COLO829 (cell line): ENCODE results near the gene CXCR1.
"Not testable (repeated sequence)": the region's sequence is repeated elsewhere in the genome, so short reads cannot be mapped to it uniquely, and the experiment has no call there.

ENCODE experiments used
- DNase-seq: peaks from one replicate; pipeline ENCODE4 v3.0.0; 2012; ENCODE audit warnings: low spot score

Gene CXCR1

GRCh38 chr2:218161644-218162043 is 5.1 kb downstream of the CXCR1 start:
- no peak for DNase-seq

DNA sequence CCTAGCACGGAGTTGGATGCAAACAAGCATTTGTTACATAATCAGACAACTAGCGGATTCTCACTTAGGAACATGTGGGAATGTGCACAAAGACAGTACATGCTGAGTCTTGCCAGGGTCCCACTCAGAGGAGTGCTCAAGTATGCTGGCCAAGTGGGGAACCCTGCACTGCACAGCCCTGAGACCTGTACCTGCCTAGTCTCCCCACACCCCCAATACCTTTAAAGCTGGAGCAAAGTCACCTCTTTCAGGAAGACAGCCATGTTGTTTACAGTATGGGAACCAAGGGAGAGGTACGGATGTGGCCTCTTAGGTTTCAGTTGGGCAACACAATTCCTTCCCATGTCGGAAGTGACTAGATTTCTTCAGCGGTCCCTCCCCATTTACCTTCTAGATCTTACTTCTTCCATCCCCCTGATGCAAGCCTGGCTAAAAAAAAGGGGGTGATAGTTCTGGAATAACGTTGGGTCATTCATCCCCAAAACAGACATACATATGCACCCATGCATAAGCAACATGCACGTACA is 10.7 kb downstream of the CXCR1 start:
- no peak for DNase-seq

- DNase-seq = no peak
Measured at GRCh38 chr2:218152777-218153176, 14.0 kb downstream of the CXCR1 start.

DNA sequence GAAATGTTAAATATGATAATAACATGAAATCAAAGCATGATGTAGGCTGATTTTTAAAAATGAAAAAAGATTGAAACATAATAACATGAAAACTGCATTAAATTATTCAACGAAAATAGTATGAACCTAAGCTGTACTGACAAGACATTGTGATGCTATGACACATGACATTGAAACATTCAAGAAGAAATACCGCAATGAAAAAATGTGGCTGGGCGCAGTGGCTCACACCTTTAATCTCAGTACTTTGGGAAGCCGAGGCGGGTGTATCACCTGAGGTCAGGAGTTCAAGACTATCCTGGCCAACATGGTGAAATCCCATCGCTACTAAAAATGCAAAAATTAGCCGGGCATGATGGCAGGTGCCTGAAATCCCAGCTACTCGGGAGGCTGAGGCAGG is 14.6 kb downstream of the CXCR1 start:
- no peak for DNase-seq

- no peak for DNase-seq
Measured at GRCh38 chr2:218149848-218150440, 16.8 kb downstream of the CXCR1 start.

GRCh38 chr2:218149098-218149497 is 17.7 kb downstream of the CXCR1 start:
- no peak for DNase-seq

DNA sequence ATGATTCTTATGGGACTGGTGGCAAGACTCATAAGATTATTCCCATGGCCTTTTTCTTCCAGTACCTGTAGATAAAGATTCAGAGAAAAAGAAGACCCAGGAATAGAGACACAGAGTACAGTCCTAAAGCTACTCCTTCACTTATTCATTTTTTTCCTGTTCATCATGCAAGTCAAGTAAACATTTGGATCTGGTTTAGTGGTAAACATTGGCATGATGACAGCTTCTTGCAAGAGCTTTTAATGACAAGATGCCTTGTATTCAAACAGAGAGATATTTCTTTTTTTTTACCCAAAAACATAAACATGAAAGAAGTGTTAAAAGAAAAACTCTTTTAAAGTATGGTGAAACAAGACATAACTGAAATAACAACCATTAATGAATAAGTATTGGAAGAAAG is 20.7 kb downstream of the CXCR1 start:
- no peak for DNase-seq

GRCh38 chr2:218145124-218145523 is 21.6 kb downstream of the CXCR1 start:
- no peak for DNase-seq

DNA sequence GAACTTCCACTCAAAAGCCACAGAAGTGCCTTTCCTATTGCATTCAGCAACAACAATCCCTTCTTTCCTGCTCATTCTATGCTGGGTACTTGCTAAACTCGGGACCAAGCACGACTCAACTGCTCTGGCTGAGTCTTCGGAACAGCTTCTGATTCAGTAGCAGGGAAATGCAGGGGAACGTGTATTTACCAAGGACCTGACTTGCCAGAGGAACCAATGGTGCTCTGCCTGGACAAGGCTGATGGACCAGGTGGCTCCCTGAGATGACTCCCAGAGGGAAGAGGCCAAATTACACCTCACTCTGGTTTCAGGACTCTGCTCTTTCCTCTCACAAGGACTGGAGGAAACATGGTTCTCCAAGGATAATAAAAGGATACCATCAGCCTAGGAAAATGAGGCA is 28.7 kb downstream of the CXCR1 start:
- DNase-seq = no peak

DNA sequence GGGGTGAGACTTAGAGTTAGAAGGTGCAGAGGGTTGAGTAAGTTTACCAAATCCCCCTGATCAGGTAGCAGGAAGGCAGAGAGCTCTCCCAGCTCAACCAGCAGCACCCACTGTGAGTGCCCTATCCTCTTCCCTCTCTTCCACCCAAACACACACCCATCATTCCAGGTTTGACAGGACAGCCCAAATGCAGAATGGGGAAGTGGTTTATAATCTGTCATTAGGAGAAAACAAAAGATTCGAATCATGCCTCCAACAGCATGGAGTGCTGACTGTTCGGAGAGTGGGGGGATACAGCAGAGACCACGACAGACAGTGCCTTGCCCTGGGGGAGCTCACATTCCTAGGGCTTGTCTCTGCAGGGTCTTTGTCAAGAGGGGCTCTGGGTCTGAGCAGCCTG is 29.2 kb downstream of the CXCR1 start:
- DNase-seq = no peak

DNA sequence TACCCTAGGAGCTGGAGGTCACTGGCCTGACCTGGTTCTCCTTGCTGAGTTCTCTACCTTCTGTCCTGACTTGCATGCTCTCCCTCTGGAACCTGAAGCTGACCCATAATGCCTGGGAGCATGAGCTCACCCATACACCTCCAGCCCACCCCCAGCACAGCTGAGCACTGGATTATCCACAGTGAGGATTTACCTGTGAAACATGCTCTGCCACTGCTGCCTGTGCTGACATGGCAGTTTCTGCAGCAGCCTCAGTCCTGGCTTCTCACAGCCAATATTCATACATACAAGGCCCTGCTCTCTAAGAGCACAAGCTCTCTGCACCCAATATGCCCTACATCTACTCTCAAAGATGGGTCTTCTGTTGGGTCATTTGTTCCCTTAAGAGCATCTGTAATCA is 35.9 kb downstream of the CXCR1 start:
- DNase-seq = no peak

DNA sequence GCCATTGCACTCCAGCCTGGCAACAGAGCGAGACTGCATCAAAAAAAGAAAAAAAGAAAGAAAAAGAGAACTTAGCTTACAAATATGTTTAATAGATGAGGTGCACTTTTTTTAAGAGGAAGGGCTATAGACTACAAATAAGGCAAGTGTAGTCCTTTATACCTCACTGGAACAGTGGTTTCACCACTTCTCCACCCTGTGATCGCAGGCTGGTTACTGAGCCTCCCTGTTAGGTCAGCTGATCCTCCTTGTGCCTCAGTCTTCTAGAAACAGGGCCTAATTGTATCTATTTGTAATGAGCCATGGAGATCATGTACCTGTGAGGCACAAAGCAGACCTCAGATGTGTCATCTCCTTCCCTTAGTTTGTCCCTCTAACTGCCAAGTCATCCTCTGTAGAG is 36.4 kb downstream of the CXCR1 start:
- DNase-seq = no peak

DNA sequence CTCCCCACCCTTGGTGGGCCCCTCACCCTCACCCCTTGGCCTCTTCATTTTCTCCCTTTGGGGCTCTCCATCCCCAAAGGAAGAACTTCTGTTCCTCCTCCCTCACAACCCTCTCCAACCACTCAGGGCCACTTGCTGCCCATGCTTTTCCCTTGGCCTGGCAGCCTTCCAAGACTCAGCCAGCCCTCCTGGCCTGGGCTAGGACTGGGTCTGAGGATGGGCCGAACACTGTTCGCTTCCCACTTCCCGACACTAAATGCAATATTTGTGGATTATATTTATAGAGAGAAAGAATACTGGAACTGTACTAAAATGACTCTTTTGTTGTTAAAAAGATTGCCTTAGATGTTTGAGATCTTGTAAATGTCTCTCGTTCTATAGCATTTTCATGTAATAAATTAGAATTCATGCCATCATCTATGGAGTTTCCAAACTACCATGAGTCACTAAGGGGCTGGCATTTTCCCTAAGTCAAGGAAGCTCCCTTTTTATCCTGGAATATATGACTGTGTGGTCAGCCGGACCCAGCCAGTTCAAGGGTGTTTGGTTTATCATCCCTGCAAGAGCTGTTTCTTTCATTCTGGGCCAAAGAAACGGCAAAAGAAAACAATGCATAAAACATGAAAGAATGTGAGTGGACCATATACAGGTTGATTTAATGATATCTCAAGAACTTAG is 37.2 kb downstream of the CXCR1 start:
- DNase-seq = peak; percentile 36

DNA sequence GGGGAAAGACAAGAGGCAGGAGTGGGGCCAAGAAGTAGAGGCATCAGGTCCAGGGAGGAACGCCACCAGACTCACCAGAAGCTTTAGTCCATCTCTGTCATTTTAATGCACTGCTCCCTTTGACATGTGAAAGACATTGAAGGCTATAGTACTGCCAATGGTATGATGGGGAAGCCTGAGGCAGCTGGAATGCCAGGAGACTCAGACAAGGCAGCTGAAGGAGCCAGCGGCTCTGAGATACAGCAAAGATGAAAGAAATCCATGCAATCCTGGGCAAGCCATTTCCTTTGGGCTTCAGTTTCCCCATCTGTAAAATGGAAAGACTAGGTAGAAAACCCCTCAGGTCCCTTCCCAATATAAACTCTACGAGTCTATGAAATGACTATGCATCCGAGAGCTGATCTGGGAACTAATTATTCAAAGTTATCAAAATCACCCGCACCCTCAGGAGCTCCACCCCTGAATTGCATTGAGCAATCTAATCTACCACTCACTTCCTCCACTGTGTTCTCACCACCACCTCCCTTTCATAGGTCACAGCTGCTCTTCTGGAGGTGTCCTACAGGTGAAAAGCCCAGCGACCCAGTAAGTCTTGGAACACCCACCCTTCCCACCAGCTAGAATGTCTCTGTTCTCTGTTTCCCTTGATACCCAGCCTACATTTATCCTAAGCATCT is 37.8 kb downstream of the CXCR1 start:
- DNase-seq = no peak

DNA sequence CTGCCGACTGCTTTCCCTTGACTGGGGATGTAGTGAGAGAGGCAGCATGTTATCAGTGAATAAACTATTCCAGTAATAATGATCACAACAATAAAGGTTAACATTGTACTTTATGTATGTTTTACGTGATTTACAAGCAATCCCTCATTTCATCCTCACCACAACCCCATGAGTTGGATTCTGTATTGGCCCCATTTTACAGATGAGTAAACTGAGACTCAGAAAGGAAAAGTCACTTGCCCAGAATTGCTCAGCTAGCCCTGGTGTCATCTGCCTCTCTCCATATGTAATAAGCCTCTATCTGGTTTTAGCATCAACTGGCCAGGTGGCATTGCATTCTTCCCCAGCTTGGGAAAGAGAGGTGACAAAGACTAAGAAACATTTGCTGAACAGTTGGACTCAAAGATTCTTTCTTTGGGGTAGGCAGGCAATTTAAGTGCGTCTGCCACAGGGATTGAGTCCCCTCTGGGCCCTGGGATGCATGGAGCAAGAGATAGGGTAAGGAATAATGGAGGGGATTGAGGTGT is 38.8 kb downstream of the CXCR1 start:
- DNase-seq = no peak

DNA sequence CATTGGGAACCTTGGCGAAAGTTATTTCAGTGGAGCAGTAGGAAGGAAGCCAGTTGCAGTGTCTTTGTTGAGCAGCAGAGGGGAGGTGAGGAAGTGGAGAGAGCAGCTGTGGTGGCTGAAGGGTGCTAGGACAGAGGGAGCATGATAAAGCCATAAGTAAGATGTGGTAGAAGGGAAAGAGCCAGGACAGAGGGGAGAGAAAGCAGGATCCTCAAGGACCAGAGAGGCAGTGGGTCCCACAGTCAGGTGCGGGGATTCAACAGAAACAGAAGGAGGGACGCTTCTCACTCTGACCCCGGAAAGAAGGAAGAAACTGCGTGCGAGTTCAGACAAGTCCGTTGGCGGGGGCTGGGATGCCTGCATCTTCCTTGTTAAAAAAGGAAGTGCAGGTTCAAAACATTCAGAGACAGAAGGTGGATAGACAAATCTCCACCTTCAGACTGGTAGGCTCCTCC is 41.1 kb downstream of the CXCR1 start, which contains the start of gene CXCR2:
Gene CXCR2 (plus strand): TSS at position 403 of the 455 bp plus-strand sequence. CDS start 8,774 bp downstream, outside the sequence.
- no peak for DNase-seq

DNA sequence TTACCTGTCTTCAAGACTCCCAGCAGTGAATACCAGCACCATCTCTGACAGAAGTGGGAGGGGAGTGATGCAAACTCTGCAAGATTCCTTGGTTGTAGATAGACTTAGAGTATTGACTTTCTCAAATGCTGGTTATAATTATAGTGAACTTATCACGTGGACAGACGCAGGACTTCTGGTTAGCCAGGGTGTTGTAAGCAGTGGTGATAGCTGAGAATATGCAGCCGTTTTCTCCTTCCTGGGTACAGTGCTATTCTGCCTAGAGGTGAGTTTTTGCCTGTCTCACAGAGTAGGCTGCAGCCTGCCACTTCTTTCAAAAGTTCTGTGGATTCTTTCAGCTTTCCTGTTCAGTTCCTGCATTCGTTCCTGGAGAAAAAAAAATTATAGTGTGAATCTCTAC is 41.7 kb downstream of the CXCR1 start:
- no peak for DNase-seq

DNA sequence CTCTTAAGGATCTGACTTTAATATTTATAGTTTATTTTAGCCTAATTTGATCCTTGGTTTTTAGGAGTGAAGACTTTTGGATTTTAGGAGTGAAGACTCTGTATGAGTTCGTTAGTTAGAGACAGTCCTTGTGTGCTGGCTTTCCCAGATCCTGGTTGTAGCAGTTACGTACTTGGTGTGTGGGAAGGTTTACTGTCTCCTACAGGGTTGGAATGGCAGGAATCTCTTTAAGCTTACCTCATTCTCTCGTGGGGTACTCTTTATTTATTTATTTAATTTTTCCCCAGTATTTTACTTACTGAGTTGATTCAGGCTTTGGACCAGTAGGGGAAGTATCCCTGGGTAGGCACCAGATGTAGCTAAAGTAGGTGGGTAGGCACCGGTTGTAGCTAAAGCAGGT is 42.8 kb downstream of the CXCR1 start:
- no peak for DNase-seq

DNA sequence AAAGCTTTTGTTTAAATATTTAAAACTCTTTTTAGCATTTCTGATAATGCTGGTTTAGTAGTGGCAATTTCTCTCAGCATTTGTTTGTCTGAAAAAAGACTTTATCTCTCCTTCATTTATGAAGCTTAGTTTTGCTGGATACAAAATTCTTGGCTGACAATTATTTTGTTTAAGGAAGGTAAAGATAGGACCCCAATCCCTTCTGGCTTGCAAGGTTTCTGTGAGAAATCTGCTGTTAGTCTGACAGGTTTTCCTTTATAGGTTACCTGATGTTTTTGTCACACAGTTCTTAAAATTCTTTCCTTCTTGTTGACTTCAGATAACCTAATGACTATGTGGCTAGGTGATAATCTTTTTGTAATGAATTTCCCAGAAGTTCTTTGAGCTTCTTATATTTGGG is 44.5 kb downstream of the CXCR1 start:
- DNase-seq = not testable (repeated sequence)

GRCh38 chr2:218121789-218122188 is 45.0 kb downstream of the CXCR1 start:
- DNase-seq = not testable (repeated sequence)
